ENCODE measurements around the gene CC2D2B. TPM values are rescaled to one million over a fixed set of nuclear protein-coding genes. Genes with fewer than 3 reads are reported as not detected.
"Not testable (repeated sequence)": the region's sequence is repeated elsewhere in the genome, so short reads cannot be mapped to it uniquely, and the experiment has no call there.

CC2D2B gene
- total RNA-seq, 2 donors from 2014 or later, result 0.57 to 1.2 TPM

DNA sequence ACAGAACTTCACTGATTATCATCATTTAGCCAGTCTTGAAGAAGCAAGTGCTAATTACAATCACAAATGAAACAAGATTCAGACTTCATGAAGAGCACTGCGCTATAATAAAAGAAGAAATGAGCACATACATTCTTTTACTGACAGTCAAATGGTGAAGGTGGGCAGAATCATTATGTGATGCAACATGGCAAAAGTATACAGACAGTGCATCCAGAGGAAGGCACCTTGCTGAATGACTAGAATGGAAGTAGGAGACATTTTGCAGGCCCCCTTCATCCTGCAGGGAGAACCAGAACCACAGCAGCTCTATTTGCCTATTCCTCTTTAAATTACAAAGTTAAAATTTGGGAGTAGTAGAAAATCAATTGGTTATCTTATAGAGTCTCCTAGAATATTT is 31.0 kb upstream of the CC2D2B start:
- H3K27me3 Mint-ChIP-seq, result no peaks in the 10 kb centered on the region
- no peak overlapping the region for H3K27ac Mint-ChIP-seq
- peaks cover 13% of the 10 kb centered on the region for H3K36me3 Mint-ChIP-seq
- no peaks in the 10 kb centered on the region for H3K9me3 Mint-ChIP-seq
- no peak overlapping the region for H3K4me3 Mint-ChIP-seq
- DNase-seq (ENCODE audit: low spot score), result no peak
- peaks cover 0 to 5% of the 10 kb centered on the region in 2 donors for H3K4me1 Mint-ChIP-seq (ENCODE audit: low read depth in 2 of 2)
- no peak for ATAC-seq

GRCh38 chr10:95877881-95878280 is 29.9 kb upstream of the CC2D2B start:
- Mint-ChIP-seq H3K4me3 (no peak overlapping the region), H3K36me3 (peaks cover 13% of the 10 kb centered on the region), H3K9me3 (no peaks in the 10 kb centered on the region), H3K27ac (no peak overlapping the region), H3K27me3 (no peaks in the 10 kb centered on the region), H3K4me1 (ENCODE audit: low read depth in 2 of 2) (peaks cover 0 to 5% of the 10 kb centered on the region in 2 donors)
- ATAC-seq (peak in 1 of 2 donors; percentile 63), DNase-seq (ENCODE audit: low spot score) (no peak)

GRCh38 chr10:95880704-95881103 is 27.1 kb upstream of the CC2D2B start:
- no peak for ATAC-seq
- no peak overlapping the region for H3K4me3 Mint-ChIP-seq
- no peaks in the 10 kb centered on the region for H3K27me3 Mint-ChIP-seq

DNA sequence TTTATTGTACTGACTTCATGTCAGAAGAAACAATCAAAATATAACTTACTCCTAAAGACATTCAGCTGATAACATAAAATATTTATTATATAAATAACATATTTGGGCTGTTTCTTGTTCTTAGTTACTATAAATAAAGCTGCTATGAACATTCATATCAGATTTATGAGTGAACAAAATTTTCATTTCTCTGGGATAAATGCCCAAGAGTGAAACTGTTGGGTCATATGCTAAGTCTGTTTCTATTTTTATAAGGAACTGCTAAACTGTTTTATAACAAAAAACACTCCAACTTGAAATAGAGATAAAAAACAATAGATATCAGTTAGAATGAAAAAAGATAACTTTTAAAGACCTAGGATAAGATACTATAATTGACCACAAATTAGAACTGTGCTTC is 26.5 kb upstream of the CC2D2B start:
- DNase-seq (ENCODE audit: low spot score) (no peak), ATAC-seq (no peak)
- Mint-ChIP-seq H3K36me3 (no peaks in the 10 kb centered on the region), H3K27ac (no peak overlapping the region), H3K4me3 (no peak overlapping the region), H3K27me3 (no peaks in the 10 kb centered on the region), H3K4me1 (ENCODE audit: low read depth in 2 of 2) (peaks cover 0 to 5% of the 10 kb centered on the region in 2 donors), H3K9me3 (no peaks in the 10 kb centered on the region)

More at GRCh38 chr10:95880704-95881103, 27.1 kb upstream of the CC2D2B start:
- H3K4me1 Mint-ChIP-seq (ENCODE audit: low read depth in 2 of 2), result peaks cover 0 to 5% of the 10 kb centered on the region in 2 donors
- H3K27ac Mint-ChIP-seq, result no peak overlapping the region
- H3K9me3 Mint-ChIP-seq, result no peaks in the 10 kb centered on the region
- DNase-seq (ENCODE audit: low spot score), result no peak
- H3K36me3 Mint-ChIP-seq, result no peaks in the 10 kb centered on the region

DNA sequence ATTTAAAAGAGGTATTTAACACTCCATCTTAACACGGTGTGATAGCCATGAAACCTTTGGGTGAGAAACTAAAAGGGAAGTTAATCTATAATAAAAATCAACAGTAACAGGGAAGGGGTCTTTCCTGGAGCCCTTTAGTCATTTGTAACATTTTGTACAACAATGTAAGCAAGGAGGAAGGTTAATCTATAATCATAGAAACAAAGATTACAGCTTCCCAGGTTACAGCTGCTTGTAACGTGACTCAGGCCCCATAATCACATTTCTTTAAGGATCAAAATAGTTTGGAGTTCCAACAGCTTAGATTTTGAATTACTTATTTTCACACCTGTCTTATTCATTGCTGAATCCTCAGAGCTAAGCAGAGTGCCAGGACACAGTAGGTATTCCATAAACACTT is 17.9 kb upstream of the CC2D2B start:
- peaks cover 23% of the 10 kb centered on the region for H3K36me3 Mint-ChIP-seq

DNA sequence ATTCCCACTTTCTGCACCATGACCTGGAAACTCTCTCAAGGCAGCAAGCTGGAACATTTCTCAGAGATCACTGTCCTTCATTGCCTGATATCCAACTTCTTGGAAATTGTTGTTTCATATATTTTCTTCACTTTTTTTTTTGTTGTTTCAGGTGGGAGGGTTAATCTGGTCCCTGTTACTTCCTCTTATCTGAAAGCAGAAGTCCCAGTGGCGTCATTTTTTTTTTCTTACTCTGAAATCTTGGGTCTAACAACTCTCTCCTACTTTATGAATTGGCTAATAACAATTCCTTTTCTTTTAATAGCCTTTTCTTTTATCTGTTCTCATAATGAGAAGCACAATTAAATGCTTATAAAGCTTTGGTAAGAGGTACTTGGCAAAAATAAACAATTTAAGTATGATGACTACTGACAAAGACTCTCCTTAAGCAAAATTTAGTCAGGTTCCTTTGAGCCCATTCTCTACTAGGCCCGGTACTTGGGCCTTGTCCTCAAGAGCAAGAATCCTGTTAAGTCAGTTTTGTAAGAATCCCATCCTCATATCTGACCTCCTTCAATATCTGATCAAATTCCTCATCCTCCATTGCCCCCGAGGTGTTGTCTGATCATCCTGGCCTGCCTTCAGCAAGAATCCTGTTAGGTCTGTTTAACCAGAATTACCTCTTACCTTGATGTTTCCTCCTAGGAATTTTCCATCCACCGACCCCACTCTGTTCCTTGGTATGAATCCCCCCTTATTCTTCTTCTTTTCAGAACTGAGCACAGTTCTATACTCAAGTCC is 11.5 kb upstream of the CC2D2B start:
- H3K9me3 Mint-ChIP-seq, result no peaks in the 10 kb centered on the region
- DNase-seq (ENCODE audit: low spot score), result no peak
- peaks cover 33% of the 10 kb centered on the region for H3K36me3 Mint-ChIP-seq
- no peak overlapping the region for H3K4me3 Mint-ChIP-seq
- no peaks in the 10 kb centered on the region for H3K27me3 Mint-ChIP-seq
- H3K27ac Mint-ChIP-seq, result no peak overlapping the region
- no peaks in the 10 kb centered on the region for H3K4me1 Mint-ChIP-seq (ENCODE audit: low read depth in 2 of 2)
- ATAC-seq, result no peak

More for the DNA sequence above, 17.9 kb upstream of the CC2D2B start:
- H3K27ac Mint-ChIP-seq, result no peak overlapping the region
- H3K9me3 Mint-ChIP-seq, result no peaks in the 10 kb centered on the region
- H3K27me3 Mint-ChIP-seq, result no peaks in the 10 kb centered on the region
- peaks cover 4 to 5% of the 10 kb centered on the region in 2 donors for H3K4me1 Mint-ChIP-seq (ENCODE audit: low read depth in 2 of 2)
- ATAC-seq, result no peak
- no peak overlapping the region for H3K4me3 Mint-ChIP-seq
- DNase-seq (ENCODE audit: low spot score), result no peak

DNA sequence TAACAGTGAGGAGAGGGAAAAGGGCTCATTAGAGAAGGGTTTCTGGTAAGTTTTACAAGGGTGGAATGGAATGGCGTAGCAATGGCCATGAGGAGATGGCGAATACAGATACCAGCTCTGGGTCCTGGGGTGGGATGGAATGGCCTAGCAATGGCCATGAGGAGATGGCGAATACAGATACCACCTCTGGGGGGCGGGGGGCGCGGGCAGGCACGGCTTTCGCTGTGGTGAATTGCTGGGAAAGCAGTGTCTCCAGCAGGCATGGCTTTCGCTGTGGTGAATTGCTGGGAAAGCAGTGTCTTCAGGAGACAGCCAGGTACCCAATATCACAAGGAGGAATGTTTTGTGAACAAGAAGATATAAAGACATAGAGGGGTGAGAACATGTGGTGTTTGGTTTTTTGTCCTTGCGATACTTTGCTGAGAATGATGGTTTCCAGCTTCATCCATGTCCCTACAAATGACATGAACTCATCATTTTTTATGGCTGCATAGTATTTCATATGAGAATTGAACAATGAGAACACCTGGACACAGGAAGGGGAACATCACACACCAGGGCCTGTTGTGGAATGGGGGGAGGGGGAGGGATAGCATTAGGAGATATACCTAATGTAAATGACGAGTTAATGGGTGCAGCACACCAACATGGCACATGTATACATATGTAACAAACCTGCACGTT is 1.7 kb upstream of the CC2D2B start:
- Mint-ChIP-seq H3K4me1 (ENCODE audit: low read depth in 2 of 2) (peaks cover 9 to 12% of the 10 kb centered on the region in 2 donors), H3K4me3 (peak overlapping the region; percentile 80)
- H3K36me3 Mint-ChIP-seq; H3K27me3 Mint-ChIP-seq; H3K9me3 Mint-ChIP-seq; ATAC-seq; DNase-seq (ENCODE audit: low spot score); H3K27ac Mint-ChIP-seq: not testable (repeated sequence)

GRCh38 chr10:95906677-95907455 is 909 bp upstream of the CC2D2B start:
- Mint-ChIP-seq H3K27me3 (peaks cover 6 to 7% of the 10 kb centered on the region in 2 donors), H3K4me1 (ENCODE audit: low read depth in 2 of 2) (peaks cover 9 to 12% of the 10 kb centered on the region in 2 donors), H3K27ac (peak overlapping the region in 1 of 2 donors; percentile 67), H3K9me3 (no peaks in the 10 kb centered on the region), H3K4me3 (peak overlapping the region; percentile 80), H3K36me3 (no peaks in the 10 kb centered on the region)
- peak; percentile 63 for DNase-seq (ENCODE audit: low spot score)
- ATAC-seq, result peak; percentile 49 to 55

DNA sequence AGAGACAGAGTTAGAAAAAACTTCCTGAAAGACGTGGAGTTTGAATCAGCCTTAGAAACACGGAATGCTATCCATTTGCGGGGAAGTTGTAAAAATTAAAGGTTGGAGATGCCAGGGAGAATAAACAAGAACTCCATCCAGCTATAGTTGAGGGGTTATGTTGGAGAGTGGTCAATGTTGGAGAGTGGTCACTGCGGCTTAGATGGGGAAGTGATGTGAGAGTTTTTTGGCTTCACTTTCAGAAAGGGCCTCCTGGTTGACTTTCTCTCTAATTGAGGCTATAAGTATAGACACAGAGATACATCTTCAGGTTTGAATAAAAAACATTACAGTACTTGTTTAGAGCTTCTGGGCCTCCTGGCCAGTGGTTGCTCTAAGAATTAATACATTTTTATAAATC is 675 bp downstream of the CC2D2B start:
- Mint-ChIP-seq H3K27me3 (peaks cover 13 to 19% of the 10 kb centered on the region in 2 donors), H3K36me3 (no peaks in the 10 kb centered on the region), H3K9me3 (no peaks in the 10 kb centered on the region), H3K4me3 (peak overlapping the region; percentile 80), H3K27ac (no peak overlapping the region), H3K4me1 (ENCODE audit: low read depth in 2 of 2) (peaks cover 9 to 12% of the 10 kb centered on the region in 2 donors)
- DNase-seq (ENCODE audit: low spot score) (no peak), ATAC-seq (no peak)

GRCh38 chr10:95909561-95909960 is 1.8 kb downstream of the CC2D2B start:
- ATAC-seq, result no peak
- DNase-seq (ENCODE audit: low spot score), result no peak
- H3K4me3 Mint-ChIP-seq, result no peak overlapping the region
- H3K4me1 Mint-ChIP-seq (ENCODE audit: low read depth in 2 of 2), result peaks cover 9 to 12% of the 10 kb centered on the region in 2 donors
- H3K9me3 Mint-ChIP-seq, result no peaks in the 10 kb centered on the region
- H3K27ac Mint-ChIP-seq, result no peak overlapping the region
- H3K27me3 Mint-ChIP-seq, result peaks cover 24 to 30% of the 10 kb centered on the region in 2 donors
- no peaks in the 10 kb centered on the region for H3K36me3 Mint-ChIP-seq

- not testable (repeated sequence) for H3K36me3 Mint-ChIP-seq; H3K4me1 Mint-ChIP-seq (ENCODE audit: low read depth in 2 of 2); DNase-seq (ENCODE audit: low spot score); ATAC-seq; H3K4me3 Mint-ChIP-seq; H3K27ac Mint-ChIP-seq; H3K9me3 Mint-ChIP-seq
- H3K27me3 Mint-ChIP-seq, result peaks cover 32 to 62% of the 10 kb centered on the region in 2 donors
Measured at GRCh38 chr10:95916039-95916438, 8.3 kb downstream of the CC2D2B start.

DNA sequence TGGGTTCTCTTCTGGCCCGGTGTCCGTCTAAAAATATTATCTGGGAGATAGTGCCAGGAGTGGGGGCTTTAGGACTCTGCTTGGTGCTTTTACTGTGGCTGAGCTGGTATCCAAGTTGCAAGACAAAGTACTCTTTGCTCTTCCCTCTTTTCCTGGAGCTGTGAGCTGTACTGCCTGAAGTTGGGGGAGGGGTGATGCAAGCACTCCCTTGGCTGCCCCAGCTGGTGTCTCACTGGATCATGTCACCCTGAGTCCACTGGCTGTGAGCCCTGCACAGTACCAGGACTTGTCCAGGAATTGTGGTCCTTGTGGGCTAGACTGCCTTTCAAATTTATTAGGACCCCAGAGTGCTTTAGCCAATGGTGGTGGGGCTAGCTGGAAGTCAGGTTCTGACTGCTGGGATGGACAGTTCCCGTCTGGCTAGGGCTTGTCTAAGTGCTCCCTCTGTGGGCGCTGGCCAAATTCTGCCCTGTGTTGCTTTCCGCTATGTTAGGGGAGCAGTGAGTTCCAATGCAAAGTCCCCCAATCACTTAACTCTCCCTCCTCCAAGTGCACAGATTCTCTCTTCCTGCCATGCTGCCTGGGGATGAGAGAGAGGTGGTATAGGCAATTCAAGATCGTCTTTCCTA is 13.1 kb downstream of the CC2D2B start:
- DNase-seq (ENCODE audit: low spot score), result no peak
- Mint-ChIP-seq H3K4me1 (ENCODE audit: low read depth in 2 of 2) (no peaks in the 10 kb centered on the region), H3K4me3 (no peak overlapping the region), H3K27ac (no peak overlapping the region), H3K9me3 (no peaks in the 10 kb centered on the region), H3K27me3 (peaks cover 15 to 27% of the 10 kb centered on the region in 2 donors), H3K36me3 (no peaks in the 10 kb centered on the region)
- ATAC-seq, result no peak

GRCh38 chr10:95925033-95925432 is 17.3 kb downstream of the CC2D2B start:
- H3K4me1 Mint-ChIP-seq (ENCODE audit: low read depth in 2 of 2), result no peaks in the 10 kb centered on the region
- ATAC-seq (no peak), DNase-seq (ENCODE audit: low spot score) (no peak)
- no peak overlapping the region for H3K4me3 Mint-ChIP-seq
- H3K9me3 Mint-ChIP-seq, result no peaks in the 10 kb centered on the region
- peaks cover 12 to 17% of the 10 kb centered on the region in 2 donors for H3K27me3 Mint-ChIP-seq
- no peak overlapping the region for H3K27ac Mint-ChIP-seq
- H3K36me3 Mint-ChIP-seq, result no peaks in the 10 kb centered on the region
